Measurements from ENCODE around the gene STMN1.

GRCh38 chr1:25870614-25871013, 35.6 kb downstream of the STMN1 start:
- TF ChIP-seq ZNF217 (CRISPR knock-in tag; IDR thresholded peaks at IDR 0.05) (no peak), KLF10 (CRISPR knock-in tag; IDR thresholded peaks at IDR 0.05) (no peak)
